HCT116 (cell line): ENCODE measurements around the gene SETD5. TPM values are rescaled to one million over a fixed set of nuclear protein-coding genes. Genes with fewer than 3 reads are reported as not detected.

ENCODE experiments used
- ATAC-seq: fragments of 200-7000 bp; cut with Tn5 transposase; 2 replicates; pipeline ENCODE4 v1.9.1; 2020; ENCODE audit warnings: mild to moderate bottlenecking, moderate library complexity
- BruUV-seq: library from RNA; stranded (reverse); fragments of 400-500 nt; replicated peaks from 2 replicates; lab custom pipeline; 2021; lab: Mats Ljungman, UMichigan
- CTCF ChIA-PET: fragments of 300-600 bp; sonication (Branson Sonifier 250); formaldehyde crosslinking; loops from one replicate; lab custom pipeline; 2021; ENCODE audit warnings: antibody characterized with exemption; lab: Charles Lee
- POLR2A ChIA-PET: fragments of 300-600, 350-600 bp; sonication (Branson Sonifier 250); formaldehyde crosslinking; loops from one replicate; lab custom pipeline; 2021; ENCODE audit warnings: antibody characterized with exemption; lab: Charles Lee
- RAD21 ChIA-PET, 2 experiments: fragments of 300-600 bp; sonication (Branson Sonifier 250); formaldehyde crosslinking; loops; one replicate each; lab custom pipeline; 2023; ENCODE audit warnings: low total read pairs in 2 of 2; ENCODE audit not compliant: uncharacterized antibody in 2 of 2, unreplicated experiment in 2 of 2, low non-redundant PET in 1 of 2; lab: Charles Lee
- DNase-seq: peaks from one replicate; pipeline ENCODE4 v3.0.0-alpha.2; 2010; ENCODE audit warnings: low read depth, low spot score
- H2AFZ ChIP-seq: fragments of 200-600 bp; shearing (Covaris generic), sonication (generic); 2 replicates; pipeline ENCODE4 v1.6.1; 2017; ENCODE audit warnings: low read depth, mixed run types, mixed read lengths, antibody characterized with exemption, low read length; ENCODE audit not compliant: poor library complexity, severe bottlenecking
- H3K27ac ChIP-seq: 2 replicates; pipeline ENCODE4 v1.5.1; 2012; ENCODE audit warnings: low read depth, low read length
- H3K27me3 ChIP-seq: fragments of 200-600 bp; sonication (generic); 2 replicates; pipeline ENCODE4 v1.6.1; 2016; ENCODE audit warnings: mixed run types, low read length, mixed read lengths; ENCODE audit not compliant: insufficient read depth
- H3K36me3 ChIP-seq, 2 experiments: fragments of 200-500 bp in 1 of 2; fragments of 200-600 bp in 1 of 2; sonication (Bioruptor generic) in 1 of 2; sonication (generic) in 1 of 2; 2 replicates each; pipeline versions ENCODE4 v1.5.1 to v1.6.1; 2014 to 2016; ENCODE audit warnings: low read length in 2 of 2, inconsistent platforms in 1 of 2, mixed read lengths in 1 of 2, mixed run types in 1 of 2; ENCODE audit not compliant: insufficient read depth in 2 of 2, control insufficient read depth in 1 of 2
- H3K4me1 ChIP-seq, 2 experiments: fragments of 200-600 bp in 1 of 2; sonication (generic) in 1 of 2; 2 replicates each; pipeline versions ENCODE4 v1.5.1 to v1.6.1; 2012 to 2017; ENCODE audit warnings: low read length in 2 of 2, inconsistent platforms in 1 of 2, mild to moderate bottlenecking in 1 of 2, mixed read lengths in 1 of 2, mixed run types in 1 of 2, moderate library complexity in 1 of 2; ENCODE audit not compliant: insufficient read depth in 2 of 2, control insufficient read depth in 1 of 2
- H3K4me2 ChIP-seq: fragments of 200-600 bp; sonication (generic); 2 replicates; pipeline ENCODE4 v1.6.1; 2017; ENCODE audit warnings: mixed run types, low read length, mixed read lengths
- H3K4me3 ChIP-seq, 2 experiments: fragments of 200-600 bp in 1 of 2; sonication (generic) in 1 of 2; replicated peaks in 1 of 2; 2 replicates each; pipeline ENCODE4 v1.5.1; 2011 to 2016; ENCODE audit warnings: low read length in 2 of 2, control low read depth in 1 of 2, low read depth in 1 of 2, mild to moderate bottlenecking in 1 of 2, mixed read lengths in 1 of 2, mixed run types in 1 of 2
- H3K79me2 ChIP-seq: fragments of 200-600 bp; sonication (generic); 2 replicates; pipeline ENCODE4 v1.6.1; 2017; ENCODE audit warnings: mild to moderate bottlenecking, mixed run types, low read length, moderate library complexity, mixed read lengths; ENCODE audit not compliant: insufficient read depth
- H3K9ac ChIP-seq: fragments of 200-600 bp; sonication (generic); 2 replicates; pipeline ENCODE4 v1.6.1; 2016; ENCODE audit warnings: low read length, mixed read lengths
- H3K9me2 ChIP-seq: fragments of 200-600 bp; sonication (generic), shearing (Covaris generic); 2 replicates; pipeline ENCODE4 v1.6.1; 2017; ENCODE audit warnings: mixed run types, mild to moderate bottlenecking, moderate library complexity; ENCODE audit not compliant: insufficient read depth
- H3K9me3 ChIP-seq, 2 experiments: fragments of 200-500 bp in 1 of 2; fragments of 200-600 bp in 1 of 2; sonication (Bioruptor generic) in 1 of 2; sonication (generic) in 1 of 2; 2 replicates each; pipeline ENCODE4 v1.6.1; 2014 to 2017; ENCODE audit warnings: low read length in 2 of 2, mixed read lengths in 2 of 2, inconsistent platforms in 1 of 2, low read depth in 1 of 2, mild to moderate bottlenecking in 1 of 2, mixed run types in 1 of 2, moderate library complexity in 1 of 2; ENCODE audit not compliant: control insufficient read depth in 1 of 2, insufficient read depth in 1 of 2
- H4K20me1 ChIP-seq: fragments of 200-600 bp; sonication (generic), shearing (Covaris generic); 2 replicates; pipeline ENCODE4 v1.6.1; 2017; ENCODE audit warnings: mixed run types, mild to moderate bottlenecking, moderate library complexity; ENCODE audit not compliant: insufficient read depth
- ATF3 ChIP-seq: IDR thresholded peaks from 2 replicates; pipeline ENCODE4 v1.6.1; 2012
- CBX3 ChIP-seq: IDR thresholded peaks from 2 replicates; pipeline ENCODE4 v1.6.1; 2012; ENCODE audit warnings: low read depth
- EGR1 ChIP-seq: IDR thresholded peaks from 2 replicates; pipeline ENCODE4 v1.6.1; 2012; ENCODE audit warnings: low read depth
- EZH2 ChIP-seq: fragments of 200-600 bp; sonication (generic); IDR thresholded peaks from 2 replicates; pipeline ENCODE4 v1.6.1; 2017; ENCODE audit warnings: antibody characterized with exemption, mixed run types
- FOSL1 ChIP-seq: IDR thresholded peaks from 2 replicates; pipeline ENCODE4 v1.6.1; 2012; ENCODE audit warnings: low read depth
- JUND ChIP-seq: IDR thresholded peaks from 2 replicates; pipeline ENCODE4 v1.6.1; 2012
- POLR2AphosphoS5 ChIP-seq: IDR thresholded peaks from 2 replicates; pipeline ENCODE4 v1.6.1; 2011; ENCODE audit warnings: mild to moderate bottlenecking, low read depth, low read length, moderate library complexity
- RAD21 ChIP-seq: IDR thresholded peaks from 2 replicates; pipeline ENCODE4 v1.6.1; 2012; ENCODE audit warnings: low read depth, mild to moderate bottlenecking
- SRF ChIP-seq: IDR thresholded peaks from 2 replicates; pipeline ENCODE4 v1.6.1; 2012; ENCODE audit warnings: low read depth
- TCF7L2 ChIP-seq: IDR thresholded peaks from 2 replicates; pipeline ENCODE4 v1.7.0; 2011; ENCODE audit warnings: borderline replicate concordance, inconsistent platforms; ENCODE audit not compliant: insufficient read depth, insufficient read length; ENCODE audit errors: extremely low read depth
- intact Hi-C: fragments of 100-400 bp; cut with micrococcal nuclease; formaldehyde crosslinking; loops from 2 replicates; pipeline ENCODE4 v1.10.0; 2022
- total RNA-seq: library from RNA; stranded (reverse); gene quantifications from one replicate; pipeline ENCODE4 v1.2.1, GENCODE V29; 2021; ENCODE audit not compliant: unreplicated experiment
- TF ChIP-seq, protein P1 (sequence below): IDR thresholded peaks from 2 replicates; pipeline ENCODE4 v1.6.1; 2011; ENCODE audit warnings: mild to moderate bottlenecking, low read length, moderate library complexity; ENCODE audit not compliant: insufficient replicate concordance; ENCODE audit errors: extremely low read depth
- TF ChIP-seq, protein P2 (sequence below): IDR thresholded peaks from 2 replicates; pipeline ENCODE4 v1.6.1; 2012

Gene SETD5
- total RNA-seq, 1 experiment from 2014 or later = 141 TPM

GRCh38 chr3:9435316-9435715 lies 37.9 kb downstream of the SETD5 start (continued):
- TF ChIP-seq FOSL1 = no peak
- TF ChIP-seq, all 23 proteins: peak for 0

DNA sequence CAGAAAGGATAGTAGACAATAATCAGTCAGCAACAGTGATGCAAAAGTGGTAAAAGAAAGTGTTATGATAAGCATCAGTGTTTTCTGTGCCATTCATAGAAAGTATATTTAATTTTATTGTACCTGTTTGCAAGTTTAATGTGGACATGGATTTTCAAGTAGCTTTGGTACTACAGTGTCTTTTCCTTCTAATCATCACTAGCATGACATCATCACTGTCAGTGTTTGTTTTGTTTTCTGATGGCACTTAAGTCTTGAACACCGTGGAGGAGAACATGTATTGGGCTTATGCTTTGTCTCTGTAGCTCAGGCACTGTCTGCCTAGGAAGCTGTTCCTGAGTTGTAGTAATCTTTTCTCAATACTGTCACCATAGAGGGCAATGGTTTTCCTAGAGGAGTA lies 41.9 kb downstream of the SETD5 start:
- intact Hi-C loops = loop anchor here (5.0 kb wide), 1 partner anchor 33 kb away; no protein-coding TSS in a partner anchor
- H3K9me3 ChIP-seq = no peaks in the 10 kb centered on the region
- no peaks in the 10 kb centered on the region for H3K4me1 ChIP-seq
- peaks cover 72 to 83% of the 10 kb centered on the region in 2 experiments for H3K36me3 ChIP-seq
- H3K27me3 ChIP-seq = no peaks in the 10 kb centered on the region
- no peak for ATAC-seq
- BruUV-seq = no TSS peak
- H3K27ac ChIP-seq = no peak overlapping the region
- no peak for DNase-seq
- no peak overlapping the region for H3K4me3 ChIP-seq
- peaks cover 20% of the 10 kb centered on the region; the same call in 1 of the 2 replicates for H4K20me1 ChIP-seq
- ChIA-PET POLR2A (interaction anchor here (0.5 kb wide), 1 partner anchor 42 kb away, joined by 3 read pairs; the partner anchor contains the start of gene SETD5), RAD21 (no interaction called here), CTCF (no interaction called here)
- H3K4me2 ChIP-seq = no peak overlapping the region
- peaks cover 83% of the 10 kb centered on the region for H3K79me2 ChIP-seq
- H3K9me2 ChIP-seq = no peaks in the 10 kb centered on the region
- no peak overlapping the region for H2AFZ ChIP-seq
- no peak for TF ChIP-seq CBX3
- TF ChIP-seq ATF3 = no peak
- TF ChIP-seq EGR1 = no peak
- no peak overlapping the region for H3K9ac ChIP-seq

- Histone ChIP-seq H3K9me3 (no peaks in the 10 kb centered on the region), H3K4me2 (no peak overlapping the region), H3K4me1 (no peaks in the 10 kb centered on the region), H4K20me1 (peaks cover 13% of the 10 kb centered on the region; the same call in 1 of the 2 replicates), H2AFZ (no peak overlapping the region), H3K27ac (no peak overlapping the region), H3K9ac (no peak overlapping the region), H3K79me2 (peaks cover 76% of the 10 kb centered on the region), H3K36me3 (peaks cover 66 to 81% of the 10 kb centered on the region in 2 experiments), H3K27me3 (no peaks in the 10 kb centered on the region), H3K9me2 (no peaks in the 10 kb centered on the region), H3K4me3 (no peak overlapping the region)
- DNase-seq (no peak), ATAC-seq (no peak)
- RAD21 ChIA-PET = no interaction called here
- CTCF ChIA-PET = no interaction called here
- POLR2A ChIA-PET = interaction anchor here (1.0 kb wide), 1 partner anchor 46 kb away, joined by 3 read pairs; no protein-coding TSS in a partner anchor
- TF ChIP-seq TCF7L2 = no peak
- TF ChIP-seq FOSL1 = no peak
- TF ChIP-seq POLR2AphosphoS5 = no peak
- TF ChIP-seq EZH2 = no peak
- TF ChIP-seq RAD21 = no peak
- TF ChIP-seq, protein P1, sequence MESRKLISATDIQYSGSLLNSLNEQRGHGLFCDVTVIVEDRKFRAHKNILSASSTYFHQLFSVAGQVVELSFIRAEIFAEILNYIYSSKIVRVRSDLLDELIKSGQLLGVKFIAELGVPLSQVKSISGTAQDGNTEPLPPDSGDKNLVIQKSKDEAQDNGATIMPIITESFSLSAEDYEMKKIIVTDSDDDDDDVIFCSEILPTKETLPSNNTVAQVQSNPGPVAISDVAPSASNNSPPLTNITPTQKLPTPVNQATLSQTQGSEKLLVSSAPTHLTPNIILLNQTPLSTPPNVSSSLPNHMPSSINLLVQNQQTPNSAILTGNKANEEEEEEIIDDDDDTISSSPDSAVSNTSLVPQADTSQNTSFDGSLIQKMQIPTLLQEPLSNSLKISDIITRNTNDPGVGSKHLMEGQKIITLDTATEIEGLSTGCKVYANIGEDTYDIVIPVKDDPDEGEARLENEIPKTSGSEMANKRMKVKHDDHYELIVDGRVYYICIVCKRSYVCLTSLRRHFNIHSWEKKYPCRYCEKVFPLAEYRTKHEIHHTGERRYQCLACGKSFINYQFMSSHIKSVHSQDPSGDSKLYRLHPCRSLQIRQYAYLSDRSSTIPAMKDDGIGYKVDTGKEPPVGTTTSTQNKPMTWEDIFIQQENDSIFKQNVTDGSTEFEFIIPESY = no peak
- no peak for TF ChIP-seq JUND
- TF ChIP-seq, protein P2, sequence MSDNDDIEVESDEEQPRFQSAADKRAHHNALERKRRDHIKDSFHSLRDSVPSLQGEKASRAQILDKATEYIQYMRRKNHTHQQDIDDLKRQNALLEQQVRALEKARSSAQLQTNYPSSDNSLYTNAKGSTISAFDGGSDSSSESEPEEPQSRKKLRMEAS = no peak
- no peak for TF ChIP-seq SRF
- no TSS peak for BruUV-seq
- intact Hi-C loops = no loop called here
These were observed 44.2 kb downstream of the SETD5 start for GRCh38 chr3:9441501-9442221.
